ENCODE data around the gene MAPK14.

GRCh38 chr6:36131511-36132245 is 104.1 kb downstream of the MAPK14 start:
- TF ChIP-seq MAFK (IDR thresholded peaks at IDR 0.05; ENCODE audit: partially characterized antibody) (no peak), HOXB5 (CRISPR knock-in tag; IDR thresholded peaks at IDR 0.05) (no peak), CTCF (IDR thresholded peaks at IDR 0.05) (no peak), HDAC2 (IDR thresholded peaks at IDR 0.05) (no peak), EHMT2 (IDR thresholded peaks at IDR 0.05; ENCODE audit: low read depth) (no peak), NFE2L2 (conservative IDR thresholded peaks at IDR 0.05; ENCODE audit: low read length) (no peak), PBX3 (IDR thresholded peaks at IDR 0.05) (no peak), POLR2A (IDR thresholded peaks at IDR 0.05; ENCODE audit: low read length) (no peak), GATA3 (IDR thresholded peaks at IDR 0.05; ENCODE audit: borderline replicate concordance) (no peak), EP300 (IDR thresholded peaks at IDR 0.05) (no peak), NR3C1 (IDR thresholded peaks at IDR 0.05) (no peak), JUNB (IDR thresholded peaks at IDR 0.05) (no peak), FOSL2 (IDR thresholded peaks at IDR 0.05) (no peak), FOSL2 (CRISPR knock-in tag; IDR thresholded peaks at IDR 0.05) (no peak)
- TF ChIP-seq, protein P1, sequence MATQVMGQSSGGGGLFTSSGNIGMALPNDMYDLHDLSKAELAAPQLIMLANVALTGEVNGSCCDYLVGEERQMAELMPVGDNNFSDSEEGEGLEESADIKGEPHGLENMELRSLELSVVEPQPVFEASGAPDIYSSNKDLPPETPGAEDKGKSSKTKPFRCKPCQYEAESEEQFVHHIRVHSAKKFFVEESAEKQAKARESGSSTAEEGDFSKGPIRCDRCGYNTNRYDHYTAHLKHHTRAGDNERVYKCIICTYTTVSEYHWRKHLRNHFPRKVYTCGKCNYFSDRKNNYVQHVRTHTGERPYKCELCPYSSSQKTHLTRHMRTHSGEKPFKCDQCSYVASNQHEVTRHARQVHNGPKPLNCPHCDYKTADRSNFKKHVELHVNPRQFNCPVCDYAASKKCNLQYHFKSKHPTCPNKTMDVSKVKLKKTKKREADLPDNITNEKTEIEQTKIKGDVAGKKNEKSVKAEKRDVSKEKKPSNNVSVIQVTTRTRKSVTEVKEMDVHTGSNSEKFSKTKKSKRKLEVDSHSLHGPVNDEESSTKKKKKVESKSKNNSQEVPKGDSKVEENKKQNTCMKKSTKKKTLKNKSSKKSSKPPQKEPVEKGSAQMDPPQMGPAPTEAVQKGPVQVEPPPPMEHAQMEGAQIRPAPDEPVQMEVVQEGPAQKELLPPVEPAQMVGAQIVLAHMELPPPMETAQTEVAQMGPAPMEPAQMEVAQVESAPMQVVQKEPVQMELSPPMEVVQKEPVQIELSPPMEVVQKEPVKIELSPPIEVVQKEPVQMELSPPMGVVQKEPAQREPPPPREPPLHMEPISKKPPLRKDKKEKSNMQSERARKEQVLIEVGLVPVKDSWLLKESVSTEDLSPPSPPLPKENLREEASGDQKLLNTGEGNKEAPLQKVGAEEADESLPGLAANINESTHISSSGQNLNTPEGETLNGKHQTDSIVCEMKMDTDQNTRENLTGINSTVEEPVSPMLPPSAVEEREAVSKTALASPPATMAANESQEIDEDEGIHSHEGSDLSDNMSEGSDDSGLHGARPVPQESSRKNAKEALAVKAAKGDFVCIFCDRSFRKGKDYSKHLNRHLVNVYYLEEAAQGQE (IDR thresholded peaks at IDR 0.05): no peak
